ENCODE data around the gene FAIM2.

The FAIM2 gene

GRCh38 chr12:49936925-49937324, 33.2 kb upstream of the FAIM2 start:
- no peak overlapping the region for H3K27ac ChIP-seq (ENCODE audit: low read depth, low read length)
- H2BK120ac ChIP-seq (ENCODE audit: insufficient read depth, low read length, poor library complexity) = no peak overlapping the region
- WGBS (ENCODE audit: extremely low coverage, insufficient coverage, insufficient read length) = no CpG with 5 or more reads among the region's 3 CpGs
- H3K36me3 ChIP-seq (ENCODE audit: control insufficient read depth in 1 of 2, insufficient read depth in 2 of 2, low read length in 2 of 2) = no peaks in the 10 kb centered on the region
- H2AK5ac ChIP-seq (ENCODE audit: low read length) = no peak overlapping the region
- H3K4me1 ChIP-seq (ENCODE audit: control insufficient read depth in 1 of 2, insufficient read depth in 2 of 2, low read length in 2 of 2) = no peaks in the 10 kb centered on the region
- no peak overlapping the region for H2BK5ac ChIP-seq (ENCODE audit: low read depth, low read length, poor library complexity)
- H4K91ac ChIP-seq (ENCODE audit: low read depth, low read length) = no peak overlapping the region
- no peak overlapping the region for H3K4me2 ChIP-seq (ENCODE audit: low read length)
- no peaks in the 10 kb centered on the region for H3K9me3 ChIP-seq (ENCODE audit: insufficient read depth, low read depth, low read length)
- no peak overlapping the region for H2AFZ ChIP-seq (ENCODE audit: insufficient read depth, low read length, poor library complexity)
- H3K23ac ChIP-seq (ENCODE audit: low read length) = no peak overlapping the region
- no peaks in the 10 kb centered on the region for H3K79me2 ChIP-seq (ENCODE audit: control insufficient read depth, insufficient read depth, low read length, poor library complexity)
- H3K4me3 ChIP-seq (ENCODE audit: low read depth, low read length) = no peak overlapping the region
- no peak overlapping the region for H3K9ac ChIP-seq (ENCODE audit: low read length)
- no peak overlapping the region for H4K12ac ChIP-seq (ENCODE audit: low read depth, low read length)
- no peak overlapping the region for H3K14ac ChIP-seq (ENCODE audit: low read length)
- H3K27me3 ChIP-seq (ENCODE audit: insufficient read depth, low read length) = no peaks in the 10 kb centered on the region
- DNase-seq = no peak
- H3K79me1 ChIP-seq (ENCODE audit: low read length) = no peaks in the 10 kb centered on the region
- no peak overlapping the region for H3K4ac ChIP-seq (ENCODE audit: low read depth, low read length)
- no peak overlapping the region for H4K8ac ChIP-seq (ENCODE audit: low read depth, low read length)
- H2BK12ac ChIP-seq (ENCODE audit: low read length) = no peak overlapping the region
- no peak overlapping the region for H3K18ac ChIP-seq (ENCODE audit: low read length)

GRCh38 chr12:49934505-49934904, 30.8 kb upstream of the FAIM2 start:
- Histone ChIP-seq H2AFZ (ENCODE audit: insufficient read depth, low read length, poor library complexity) (no peak overlapping the region), H4K8ac (ENCODE audit: low read depth, low read length) (no peak overlapping the region), H3K27me3 (ENCODE audit: insufficient read depth, low read length) (no peaks in the 10 kb centered on the region), H3K4ac (ENCODE audit: low read depth, low read length) (no peak overlapping the region), H3K9ac (ENCODE audit: low read length) (no peak overlapping the region), H2BK120ac (ENCODE audit: insufficient read depth, low read length, poor library complexity) (no peak overlapping the region), H3K4me1 (ENCODE audit: control insufficient read depth in 1 of 2, insufficient read depth in 2 of 2, low read length in 2 of 2) (no peaks in the 10 kb centered on the region), H3K36me3 (ENCODE audit: control insufficient read depth in 1 of 2, insufficient read depth in 2 of 2, low read length in 2 of 2) (no peaks in the 10 kb centered on the region), H2BK5ac (ENCODE audit: low read depth, low read length, poor library complexity) (no peak overlapping the region), H3K18ac (ENCODE audit: low read length) (no peak overlapping the region), H4K91ac (ENCODE audit: low read depth, low read length) (no peak overlapping the region), H3K14ac (ENCODE audit: low read length) (no peak overlapping the region), H3K79me2 (ENCODE audit: control insufficient read depth, insufficient read depth, low read length, poor library complexity) (no peaks in the 10 kb centered on the region), H4K12ac (ENCODE audit: low read depth, low read length) (no peak overlapping the region), H2BK12ac (ENCODE audit: low read length) (no peak overlapping the region), H3K4me3 (ENCODE audit: low read depth, low read length) (no peak overlapping the region), H2AK5ac (ENCODE audit: low read length) (no peak overlapping the region), H3K9me3 (ENCODE audit: insufficient read depth, low read depth, low read length) (peaks cover 3% of the 10 kb centered on the region), H3K27ac (ENCODE audit: low read depth, low read length) (no peak overlapping the region), H3K4me2 (ENCODE audit: low read length) (no peak overlapping the region), H3K23ac (ENCODE audit: low read length) (no peak overlapping the region), H3K79me1 (ENCODE audit: low read length) (no peaks in the 10 kb centered on the region)
- whole genome bisulfite sequencing (ENCODE audit: extremely low coverage, insufficient coverage, insufficient read length) = no CpG with 5 or more reads among the region's 3 CpGs
- no peak for DNase-seq

- H3K4me1 ChIP-seq (ENCODE audit: control insufficient read depth in 1 of 2, insufficient read depth in 2 of 2, low read length in 2 of 2) = no peaks in the 10 kb centered on the region
- no peak overlapping the region for H4K8ac ChIP-seq (ENCODE audit: low read depth, low read length)
- H4K12ac ChIP-seq (ENCODE audit: low read depth, low read length) = no peak overlapping the region
- no peak overlapping the region for H3K27ac ChIP-seq (ENCODE audit: low read depth, low read length)
- no peak overlapping the region for H4K91ac ChIP-seq (ENCODE audit: low read depth, low read length)
- H3K4me3 ChIP-seq (ENCODE audit: low read depth, low read length) = no peak overlapping the region
- H3K9ac ChIP-seq (ENCODE audit: low read length) = no peak overlapping the region
- no peaks in the 10 kb centered on the region for H3K36me3 ChIP-seq (ENCODE audit: control insufficient read depth in 1 of 2, insufficient read depth in 2 of 2, low read length in 2 of 2)
- no peak overlapping the region for H3K23ac ChIP-seq (ENCODE audit: low read length)
- no peak overlapping the region for H2BK120ac ChIP-seq (ENCODE audit: insufficient read depth, low read length, poor library complexity)
- H2BK12ac ChIP-seq (ENCODE audit: low read length) = no peak overlapping the region
- H3K79me1 ChIP-seq (ENCODE audit: low read length) = no peaks in the 10 kb centered on the region
- no peak overlapping the region for H3K18ac ChIP-seq (ENCODE audit: low read length)
- DNase-seq = no peak
- H2AFZ ChIP-seq (ENCODE audit: insufficient read depth, low read length, poor library complexity) = no peak overlapping the region
- no peaks in the 10 kb centered on the region for H3K27me3 ChIP-seq (ENCODE audit: insufficient read depth, low read length)
- no peaks in the 10 kb centered on the region for H3K79me2 ChIP-seq (ENCODE audit: control insufficient read depth, insufficient read depth, low read length, poor library complexity)
- no peak overlapping the region for H3K4ac ChIP-seq (ENCODE audit: low read depth, low read length)
- no CpG with 5 or more reads among the region's 5 CpGs for WGBS (ENCODE audit: extremely low coverage, insufficient coverage, insufficient read length)
- H3K4me2 ChIP-seq (ENCODE audit: low read length) = no peak overlapping the region
- no peak overlapping the region for H3K14ac ChIP-seq (ENCODE audit: low read length)
- no peak overlapping the region for H2AK5ac ChIP-seq (ENCODE audit: low read length)
- H3K9me3 ChIP-seq (ENCODE audit: insufficient read depth, low read depth, low read length) = peaks cover 3% of the 10 kb centered on the region
- no peak overlapping the region for H2BK5ac ChIP-seq (ENCODE audit: low read depth, low read length, poor library complexity)
Measured at GRCh38 chr12:49933796-49934195, 30.1 kb upstream of the FAIM2 start.

- no peak overlapping the region for H4K8ac ChIP-seq (ENCODE audit: low read depth, low read length)
- no peak overlapping the region for H3K23ac ChIP-seq (ENCODE audit: low read length)
- H3K4me3 ChIP-seq (ENCODE audit: low read depth, low read length) = no peak overlapping the region
- no peak overlapping the region for H2AK5ac ChIP-seq (ENCODE audit: low read length)
- no peak overlapping the region for H3K4me2 ChIP-seq (ENCODE audit: low read length)
- no peak overlapping the region for H3K14ac ChIP-seq (ENCODE audit: low read length)
- H2BK120ac ChIP-seq (ENCODE audit: insufficient read depth, low read length, poor library complexity) = no peak overlapping the region
- H3K4me1 ChIP-seq (ENCODE audit: control insufficient read depth in 1 of 2, insufficient read depth in 2 of 2, low read length in 2 of 2) = no peaks in the 10 kb centered on the region
- H3K9ac ChIP-seq (ENCODE audit: low read length) = no peak overlapping the region
- WGBS (ENCODE audit: extremely low coverage, insufficient coverage, insufficient read length) = no CpG with 5 or more reads among the region's 8 CpGs
- DNase-seq = no peak
- no peak overlapping the region for H2BK5ac ChIP-seq (ENCODE audit: low read depth, low read length, poor library complexity)
- no peak overlapping the region for H2BK12ac ChIP-seq (ENCODE audit: low read length)
- H2AFZ ChIP-seq (ENCODE audit: insufficient read depth, low read length, poor library complexity) = no peak overlapping the region
- H4K12ac ChIP-seq (ENCODE audit: low read depth, low read length) = no peak overlapping the region
- H3K36me3 ChIP-seq (ENCODE audit: control insufficient read depth in 1 of 2, insufficient read depth in 2 of 2, low read length in 2 of 2) = no peaks in the 10 kb centered on the region
- H3K18ac ChIP-seq (ENCODE audit: low read length) = no peak overlapping the region
- H3K4ac ChIP-seq (ENCODE audit: low read depth, low read length) = no peak overlapping the region
- no peak overlapping the region for H4K91ac ChIP-seq (ENCODE audit: low read depth, low read length)
- peaks cover 3% of the 10 kb centered on the region for H3K9me3 ChIP-seq (ENCODE audit: insufficient read depth, low read depth, low read length)
- no peaks in the 10 kb centered on the region for H3K79me1 ChIP-seq (ENCODE audit: low read length)
- H3K79me2 ChIP-seq (ENCODE audit: control insufficient read depth, insufficient read depth, low read length, poor library complexity) = no peaks in the 10 kb centered on the region
- no peak overlapping the region for H3K27ac ChIP-seq (ENCODE audit: low read depth, low read length)
- no peaks in the 10 kb centered on the region for H3K27me3 ChIP-seq (ENCODE audit: insufficient read depth, low read length)
Measured at GRCh38 chr12:49932533-49933130, 28.9 kb upstream of the FAIM2 start.
